CD4-positive, alpha-beta T cell (primary cell): ENCODE results near the gene SCAPER. TPM values are rescaled to one million over a fixed set of nuclear protein-coding genes. Genes with fewer than 3 reads are reported as not detected.

Experiments
- ATAC-seq: fragments of 200-7000 bp; cut with Tn5 transposase; one replicate; pipeline ENCODE4 v1.10.0; 2022; ENCODE audit warnings: mild to moderate bottlenecking; ENCODE audit not compliant: poor library complexity
- CTCF ChIA-PET: fragments of 350-600 bp; sonication (Branson Sonifier 250); formaldehyde crosslinking; loops from one replicate; lab custom pipeline; 2021; ENCODE audit warnings: antibody characterized with exemption, inconsistent platforms; lab: Charles Lee
- POLR2A ChIA-PET: fragments of 350-600 bp; sonication (Branson Sonifier 250); formaldehyde crosslinking; loops from one replicate; lab custom pipeline; 2021; ENCODE audit warnings: antibody characterized with exemption, inconsistent platforms; lab: Charles Lee
- DNase-seq, 14 experiments: peaks; one replicate each; pipeline ENCODE4 v3.0.0-alpha.2; 2013 to 2020; ENCODE audit warnings: mixed read lengths in 2 of 14
- H3K27ac ChIP-seq, 2 donors: one replicate each; pipeline versions ENCODE4 v1.5.1 to v1.7.0; 2013; ENCODE audit warnings: low read length in 2 of 2, low read depth in 1 of 2, mild to moderate bottlenecking in 1 of 2
- H3K27me3 ChIP-seq, 2 experiments: 1 replicate in 1 of 2; 2 replicates in 1 of 2; pipeline versions ENCODE4 v1.6.1 to v1.7.0; 2013; ENCODE audit warnings: low read length in 2 of 2, control low read depth in 1 of 2, mild to moderate bottlenecking in 1 of 2, moderate library complexity in 1 of 2; ENCODE audit not compliant: insufficient read depth in 2 of 2, control insufficient read depth in 1 of 2
- H3K36me3 ChIP-seq: one replicate; pipeline ENCODE4 v1.6.1; 2013; ENCODE audit warnings: low read length, control low read depth; ENCODE audit not compliant: insufficient read depth
- H3K4me1 ChIP-seq: one replicate; pipeline ENCODE4 v1.6.1; 2013; ENCODE audit warnings: low read length, control low read depth; ENCODE audit not compliant: insufficient read depth
- H3K4me3 ChIP-seq: one replicate; pipeline ENCODE4 v1.5.1; 2013; ENCODE audit warnings: mild to moderate bottlenecking, low read length, moderate library complexity
- H3K9me3 ChIP-seq, 2 experiments: 1 replicate in 1 of 2; 2 replicates in 1 of 2; pipeline versions ENCODE4 v1.6.1 to v1.7.0; 2013; ENCODE audit warnings: low read length in 2 of 2, mild to moderate bottlenecking in 2 of 2, control low read depth in 1 of 2, moderate library complexity in 1 of 2; ENCODE audit not compliant: control insufficient read depth in 1 of 2, insufficient read depth in 1 of 2
- H3K27ac Mint-ChIP-seq: one replicate; pipeline ENCODE4 v1.8.0; 2020; ENCODE audit warnings: mixed read lengths
- H3K27me3 Mint-ChIP-seq: one replicate; pipeline ENCODE4 v1.8.0; 2021; ENCODE audit warnings: mixed read lengths
- H3K36me3 Mint-ChIP-seq: one replicate; pipeline ENCODE4 v1.8.0; 2021; ENCODE audit warnings: low read depth, mixed read lengths
- H3K4me1 Mint-ChIP-seq: one replicate; pipeline ENCODE4 v1.8.0; 2021; ENCODE audit warnings: low read depth, mixed read lengths
- H3K4me3 Mint-ChIP-seq: one replicate; pipeline ENCODE4 v1.8.0; 2020; ENCODE audit warnings: mild to moderate bottlenecking, mixed read lengths
- H3K9me3 Mint-ChIP-seq: one replicate; pipeline ENCODE4 v1.8.0; 2020; ENCODE audit warnings: mixed read lengths
- CTCF ChIP-seq: fragments of 200-600 bp; IDR thresholded peaks from one replicate; pipeline ENCODE4 v1.8.0; 2022; ENCODE audit warnings: antibody characterized with exemption, mild to moderate bottlenecking
- intact Hi-C, 2 experiments: fragments of 100-400 bp; cut with DNase I in 1 of 2; cut with micrococcal nuclease in 1 of 2; formaldehyde crosslinking; loops; one replicate each; pipeline versions ENCODE4 v1.15.1 to v1.9.0; 2023 to 2025; cut with DNase I, micrococcal nuclease
- total RNA-seq, 174 experiments: library from RNA in 2 of 174; stranded (reverse) in 2 of 174; gene quantifications; one replicate each; pipeline ENCODE4 v1.2.3 and lab custom pipeline; 2021 to 2026

Gene SCAPER
- total RNA-seq, 2 experiments from 2014 or later, result 40.3 to 41.2 TPM

- intact Hi-C loops, result no loop called here
- H3K27ac Mint-ChIP-seq, result no peak overlapping the region
- H3K4me1 Mint-ChIP-seq, result no peaks in the 10 kb centered on the region
- DNase-seq (no peak), ATAC-seq (no peak)
- Histone ChIP-seq H3K36me3 (no peaks in the 10 kb centered on the region), H3K27ac (no peak overlapping the region), H3K9me3 (no peaks in the 10 kb centered on the region), H3K4me3 (no peak overlapping the region), H3K4me1 (no peaks in the 10 kb centered on the region), H3K27me3 (no peaks in the 10 kb centered on the region)
- CTCF ChIA-PET, result no interaction called here
- H3K27me3 Mint-ChIP-seq, result no peaks in the 10 kb centered on the region
- peaks cover 51% of the 10 kb centered on the region for H3K36me3 Mint-ChIP-seq
- peaks cover 11% of the 10 kb centered on the region for H3K9me3 Mint-ChIP-seq
- no peak overlapping the region for H3K4me3 Mint-ChIP-seq
- no peak for TF ChIP-seq CTCF
- POLR2A ChIA-PET, result no interaction called here
These were observed 222.3 kb downstream of the SCAPER start for GRCh38 chr15:76682833-76683232.

GRCh38 chr15:76682259-76682658 lies 222.9 kb downstream of the SCAPER start:
- H3K4me3 Mint-ChIP-seq, result no peak overlapping the region
- H3K27ac ChIP-seq, result no peak overlapping the region
- no peak for ATAC-seq
- no peak for DNase-seq
- H3K36me3 ChIP-seq, result no peaks in the 10 kb centered on the region
- no peak for TF ChIP-seq CTCF
- no peaks in the 10 kb centered on the region for H3K27me3 ChIP-seq
- intact Hi-C loops, result no loop called here
- POLR2A ChIA-PET, result no interaction called here
- CTCF ChIA-PET, result no interaction called here
- peaks cover 11% of the 10 kb centered on the region for H3K9me3 Mint-ChIP-seq
- H3K4me1 ChIP-seq, result no peaks in the 10 kb centered on the region
- no peaks in the 10 kb centered on the region for H3K9me3 ChIP-seq
- no peak overlapping the region for H3K4me3 ChIP-seq
- H3K4me1 Mint-ChIP-seq, result no peaks in the 10 kb centered on the region
- H3K27me3 Mint-ChIP-seq, result no peaks in the 10 kb centered on the region
- H3K36me3 Mint-ChIP-seq, result peaks cover 46% of the 10 kb centered on the region
- no peak overlapping the region for H3K27ac Mint-ChIP-seq

GRCh38 chr15:76678766-76679165 lies 226.4 kb downstream of the SCAPER start:
- DNase-seq (no peak), ATAC-seq (no peak)
- Mint-ChIP-seq H3K4me1 (no peaks in the 10 kb centered on the region), H3K4me3 (no peak overlapping the region), H3K27ac (no peak overlapping the region), H3K9me3 (peaks cover 4% of the 10 kb centered on the region), H3K36me3 (peaks cover 35% of the 10 kb centered on the region), H3K27me3 (no peaks in the 10 kb centered on the region)
- CTCF ChIA-PET, result no interaction called here
- no peaks in the 10 kb centered on the region for H3K9me3 ChIP-seq
- H3K27me3 ChIP-seq, result no peaks in the 10 kb centered on the region
- no peaks in the 10 kb centered on the region for H3K36me3 ChIP-seq
- no peak overlapping the region for H3K4me3 ChIP-seq
- TF ChIP-seq CTCF, result no peak
- POLR2A ChIA-PET, result no interaction called here
- no peaks in the 10 kb centered on the region for H3K4me1 ChIP-seq
- intact Hi-C loops, result no loop called here
- H3K27ac ChIP-seq, result no peak overlapping the region
